Activated CD8-positive, alpha-beta memory T cell treated with anti-CD3 and anti-CD28 coated beads, Interleukin-2, amount 50 U/mL, for 24 hours (primary cell): ENCODE data around the gene STK39.

ENCODE experiments used
- DNase-seq: peaks from one replicate; pipeline ENCODE4 v3.0.0-alpha.2; 2020; ENCODE audit errors: extremely low read depth

STK39 gene

GRCh38 chr2:168005586-168005985, 241.8 kb downstream of the STK39 start:
- DNase-seq = no peak

- no peak for DNase-seq
Observed at GRCh38 chr2:168003876-168004275, 243.5 kb downstream of the STK39 start.

GRCh38 chr2:168002021-168002553, 245.3 kb downstream of the STK39 start:
- no peak for DNase-seq

GRCh38 chr2:167992278-167992677, 255.1 kb downstream of the STK39 start:
- DNase-seq = no peak

- no peak for DNase-seq
Observed at GRCh38 chr2:167990062-167990461, 257.3 kb downstream of the STK39 start.

- no peak for DNase-seq
Observed at GRCh38 chr2:167988296-167988695, 259.1 kb downstream of the STK39 start.

- no peak for DNase-seq
Observed at GRCh38 chr2:167987558-167987957, 259.8 kb downstream of the STK39 start.

GRCh38 chr2:167987026-167987425, 260.4 kb downstream of the STK39 start:
- DNase-seq = no peak

- DNase-seq = no peak
Observed at GRCh38 chr2:167986223-167986622, 261.2 kb downstream of the STK39 start.

- no peak for DNase-seq
Observed at GRCh38 chr2:167981945-167982344, 265.4 kb downstream of the STK39 start.

- no peak for DNase-seq
Observed at GRCh38 chr2:167980439-167980838, 267.0 kb downstream of the STK39 start.

- no peak for DNase-seq
Observed at GRCh38 chr2:167972746-167973145, 274.6 kb downstream of the STK39 start.

GRCh38 chr2:167972020-167972419, 275.4 kb downstream of the STK39 start:
- DNase-seq = no peak

GRCh38 chr2:167966937-167967913, 280.2 kb downstream of the STK39 start:
- DNase-seq = no peak

- no peak for DNase-seq
Observed at GRCh38 chr2:167965907-167966761, 281.3 kb downstream of the STK39 start.

GRCh38 chr2:167964650-167965413, 282.6 kb downstream of the STK39 start:
- no peak for DNase-seq

- DNase-seq = no peak
Observed at GRCh38 chr2:167963899-167964649, 283.3 kb downstream of the STK39 start.

GRCh38 chr2:167962436-167963226, 284.8 kb downstream of the STK39 start:
- DNase-seq = no peak

- DNase-seq = no peak
Observed at GRCh38 chr2:167961536-167962048, 285.8 kb downstream of the STK39 start.
